K562 (cell line): ENCODE data around the gene NAA80. TPM values are rescaled to one million over a fixed set of nuclear protein-coding genes. Genes with fewer than 3 reads are reported as not detected.

Experiments
- CBX8 ChIP-seq: fragments of 200-600 bp; sonication (generic); IDR thresholded peaks from 2 replicates; pipeline ENCODE4 v1.6.1; 2012; ENCODE audit warnings: borderline replicate concordance, mixed run types, low read depth, mild to moderate bottlenecking, moderate library complexity, mixed read lengths, low read length, control low read depth, inconsistent platforms; ENCODE audit not compliant: poor library complexity, severe bottlenecking; ENCODE audit errors: extremely low read depth
- ELF1 ChIP-seq: fragments of 200-800 bp; sonication (Bioruptor generic); IDR thresholded peaks from 2 replicates; pipeline ENCODE4 v1.6.1; 2016; ENCODE audit warnings: missing genetic modification characterization, missing compliant biosample characterization
- FOXO4 ChIP-seq: fragments of 450-650 bp; formaldehyde crosslinking; IDR thresholded peaks from 2 replicates; pipeline ENCODE4 v1.4.0; 2020; ENCODE audit warnings: mild to moderate bottlenecking, moderate library complexity
- HMG20A ChIP-seq: fragments of 450-650 bp; formaldehyde crosslinking; conservative IDR thresholded peaks from 2 replicates; pipeline ENCODE4 v1.4.0; 2020; ENCODE audit warnings: mild to moderate bottlenecking, mixed read lengths
- NRF1 ChIP-seq, 2 experiments: fragments of 450-650 bp; IDR thresholded peaks in 1 of 2; conservative IDR thresholded peaks in 1 of 2; 2 replicates each; pipeline ENCODE4 v1.6.1; 2014; ENCODE audit warnings: mild to moderate bottlenecking in 2 of 2
- POLR2A ChIP-seq: fragments of 450-650 bp; conservative IDR thresholded peaks from 2 replicates; pipeline ENCODE4 v1.6.1; 2016
- XRCC3 ChIP-seq: fragments of 450-650 bp; IDR thresholded peaks from 2 replicates; pipeline ENCODE4 v1.6.1; 2017; ENCODE audit warnings: mild to moderate bottlenecking, moderate library complexity
- YY1 ChIP-seq, 3 experiments: IDR thresholded peaks; 2 replicates each; pipeline ENCODE4 v1.6.1; 2011; ENCODE audit warnings: low read length in 2 of 3, mild to moderate bottlenecking in 2 of 3, moderate library complexity in 2 of 3, borderline replicate concordance in 1 of 3, control low read depth in 1 of 3, low read depth in 1 of 3; ENCODE audit not compliant: insufficient read depth in 3 of 3, insufficient replicate concordance in 2 of 3, control insufficient read depth in 1 of 3, insufficient read length in 1 of 3; ENCODE audit errors: extremely low read depth in 1 of 3
- ZHX1 ChIP-seq: fragments of 150-350 bp; conservative IDR thresholded peaks from 2 replicates; pipeline ENCODE4 v1.6.1; 2014; ENCODE audit warnings: low read length
- ZMIZ1 ChIP-seq, 2 experiments: fragments of 150-350 bp in 1 of 2; IDR thresholded peaks; 2 replicates each; pipeline ENCODE4 v1.6.1; 2012 to 2016; ENCODE audit warnings: low read depth in 2 of 2, low read length in 2 of 2, mild to moderate bottlenecking in 1 of 2, moderate library complexity in 1 of 2
- ZNF584 ChIP-seq: fragments of 200-800 bp; sonication (Bioruptor generic); IDR thresholded peaks from 2 replicates; pipeline ENCODE4 v1.6.1; 2016; ENCODE audit warnings: low read depth, mild to moderate bottlenecking, missing genetic modification characterization, missing compliant biosample characterization
- ZNF592 ChIP-seq: fragments of 450-650 bp; IDR thresholded peaks from 2 replicates; pipeline ENCODE4 v1.6.1; 2017; ENCODE audit warnings: antibody characterized with exemption, mild to moderate bottlenecking
- ZNF717 ChIP-seq: fragments of 250-450 bp; sonication (Bioruptor Pico); IDR thresholded peaks from 2 replicates; pipeline ENCODE4 v1.5.0; 2021
- polyA plus RNA-seq, 8 experiments: library from polyadenylated mRNA; depleted of rRNA in 4 of 8; stranded (reverse) in 5 of 8; unstranded in 3 of 8; fragments of >200 nt; fragmentation: Nextera tagmentation in 2 of 8; fragmentation: Illumina TruSeq in 1 of 8; extraction: Ambion mirVana in 2 of 8; extraction: Trizol in 1 of 8; gene quantifications; 2 replicates each; pipeline versions ENCODE4 v1.2.1 to v1.2.3, GENCODE V29; 2011 to 2014; ENCODE audit warnings: inconsistent platforms in 1 of 8, missing spikeins in 1 of 8
- total RNA-seq, 7 experiments: library from RNA; depleted of rRNA in 6 of 7; stranded (reverse); fragments of >200 nt in 6 of 7; fragmentation: Illumina TruSeq in 2 of 7; extraction: Trizol in 2 of 7; gene quantifications; 2 replicates each; pipeline versions ENCODE4 v1.2.1 to v1.2.3, GENCODE V29; 2011 to 2021; ENCODE audit warnings: low replicate concordance in 1 of 7

NAA80 gene
- total and polyA plus RNA-seq, 9 of the 15 experiments (the other 6 are each of a cell fraction or from before 2014, with no cell fraction given), result 0.82 to 24.0 (median 8.6) TPM

- TF ChIP-seq ZNF592, result no peak
- TF ChIP-seq POLR2A, result no peak
- no peak for TF ChIP-seq FOXO4
- peak; percentile 45 to 46; a peak in 2 of 4 replicates for TF ChIP-seq NRF1 (conservative IDR thresholded peaks at IDR 0.05 in 1 of 2, IDR thresholded peaks at IDR 0.05 in 1 of 2)
- TF ChIP-seq ZHX1, result no peak
- 0 out of 4 replicates have a peak, but pooled peaks of 1 of the 2 experiments have one; percentile 12 for TF ChIP-seq ZMIZ1 (IDR thresholded peaks at IDR 0.05; ENCODE audit: low read depth in 2 of 2, low read length in 2 of 2)
- no peak for TF ChIP-seq CBX8
- no peak for TF ChIP-seq ELF1 (tag)
- TF ChIP-seq ZNF584 (CRISPR knock-in tag), result no peak
- no peak for TF ChIP-seq YY1 (IDR thresholded peaks at IDR 0.05; ENCODE audit: borderline replicate concordance in 1 of 3, control insufficient read depth in 1 of 3, extremely low read depth in 1 of 3, insufficient read depth in 3 of 3, insufficient read length in 1 of 3, insufficient replicate concordance in 2 of 3, low read depth in 1 of 3, low read length in 2 of 3)
- no peak for TF ChIP-seq XRCC3
- TF ChIP-seq ZNF717 (CRISPR knock-in tag), result no peak
- TF ChIP-seq HMG20A (CRISPR knock-in tag), result no peak
These were observed 22.3 kb upstream of the NAA80 start (continued) for GRCh38 chr3:50321336-50322114.
